NCI-H2081 treated with DMSO at 0.1 percent for 48 hours (cell line): ENCODE measurements around the gene CTNNBL1.

Experiments used
- DNase-seq: peaks from one replicate; lab custom pipeline; 2025; lab: John Stamatoyannopoulos, UW

Gene CTNNBL1

DNA sequence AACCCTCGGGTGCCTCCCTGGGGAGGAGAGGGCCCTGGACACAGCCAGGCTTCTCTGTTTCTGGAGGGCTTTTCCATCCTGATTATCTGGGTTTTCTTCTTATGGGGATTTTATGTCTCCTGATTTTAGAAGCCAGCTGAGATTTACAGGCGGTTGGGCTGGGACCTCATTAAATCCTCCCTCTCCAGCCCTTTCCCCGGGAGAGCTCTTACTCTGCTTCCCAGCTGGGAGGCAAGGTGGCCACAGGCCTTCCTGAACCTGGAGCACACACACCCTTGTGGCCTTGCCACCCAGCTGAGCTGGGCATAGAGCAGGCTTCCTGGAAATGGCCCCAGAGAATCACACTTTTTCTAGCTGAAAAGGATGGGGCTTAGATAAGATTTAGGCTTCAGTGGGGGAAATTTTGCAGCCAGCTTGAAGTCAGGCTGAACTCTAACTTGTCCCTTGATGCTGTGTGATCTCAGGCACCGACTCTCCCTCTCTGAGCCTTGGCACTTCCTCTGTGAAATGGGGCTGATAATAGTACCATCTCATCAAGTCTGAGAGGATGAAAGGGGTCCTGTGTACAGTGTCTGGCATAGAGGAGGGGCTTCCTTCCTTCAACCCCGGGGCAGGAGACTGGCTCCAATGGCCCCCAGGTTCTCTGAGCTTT lies 225.7 kb downstream of the CTNNBL1 start:
- no peak for DNase-seq

DNA sequence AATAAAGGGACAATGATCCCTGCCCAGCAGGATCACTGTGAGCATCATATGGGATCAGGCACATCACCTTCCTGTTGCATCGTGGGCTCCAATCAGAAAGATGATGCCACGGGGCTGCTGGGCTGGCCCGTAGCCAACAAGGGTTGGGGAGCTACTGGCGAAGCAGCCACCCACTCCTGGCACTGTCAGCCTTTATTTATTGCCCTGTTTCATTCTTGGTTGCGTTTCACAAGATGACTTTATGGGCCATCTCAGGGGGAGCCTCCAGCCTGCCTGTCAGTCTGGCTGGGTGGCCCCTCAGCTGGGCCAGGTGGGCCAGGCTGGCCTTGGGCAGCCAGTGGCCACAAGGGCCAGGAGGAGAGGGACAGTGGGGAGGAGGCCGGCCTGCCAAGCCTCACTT lies 226.4 kb downstream of the CTNNBL1 start:
- DNase-seq = no peak

DNA sequence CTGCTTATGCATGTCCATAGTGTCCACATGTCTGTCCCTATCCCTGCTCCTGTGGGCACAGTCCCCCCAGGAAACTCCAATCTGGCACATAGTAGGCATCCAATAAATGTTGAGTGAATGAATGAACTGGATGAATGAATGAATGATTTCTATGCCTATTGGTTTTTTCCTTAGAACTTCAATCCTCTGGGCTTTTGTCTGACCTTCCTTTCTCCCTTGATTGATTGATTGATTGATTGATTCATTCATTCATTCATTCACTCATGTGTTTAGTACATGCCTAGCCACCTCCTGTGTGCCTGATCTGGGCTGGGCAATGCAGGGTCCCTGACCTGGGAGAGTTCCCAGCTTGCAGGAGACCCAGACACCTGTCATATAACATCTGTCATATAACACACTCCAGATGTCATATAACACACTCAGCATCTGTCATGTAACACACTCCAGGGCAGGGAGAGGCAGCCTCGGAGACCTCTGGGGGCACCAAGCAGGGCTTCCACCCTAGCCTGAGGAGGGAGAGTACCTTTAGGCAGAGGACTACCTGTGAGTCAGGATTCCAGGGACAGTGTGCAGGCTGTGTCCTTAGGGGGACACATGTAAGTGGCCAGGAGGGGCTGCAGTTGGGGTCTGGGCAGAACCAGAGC lies 227.0 kb downstream of the CTNNBL1 start:
- DNase-seq = no peak

DNA sequence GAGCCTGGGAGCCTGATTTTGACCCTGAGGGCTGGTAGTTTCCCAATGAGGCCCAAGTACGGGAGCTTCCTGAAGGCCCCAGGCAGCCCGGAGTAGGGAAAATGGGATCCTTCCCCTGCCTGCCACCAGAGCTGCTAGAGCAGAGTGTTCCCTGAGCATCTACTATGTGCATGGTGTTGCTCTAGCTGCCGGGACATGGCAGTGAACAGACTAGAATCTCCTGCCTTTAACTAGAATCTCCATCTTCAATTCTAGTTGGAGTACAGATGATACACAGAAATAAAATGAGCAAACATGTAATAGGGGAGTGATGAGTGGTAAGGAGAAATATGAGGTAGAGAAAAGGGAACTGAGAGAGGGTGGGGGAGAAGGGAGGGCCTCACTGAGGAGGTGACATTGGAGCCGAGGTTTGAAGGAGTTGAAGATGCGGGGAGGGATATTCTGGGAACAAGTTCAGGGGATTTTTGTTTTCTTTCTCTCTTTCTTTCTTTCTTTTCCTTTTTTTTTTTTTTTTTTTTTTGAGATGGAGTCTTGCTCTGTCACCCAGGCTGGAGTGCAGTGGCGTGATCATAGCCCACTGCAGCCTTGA lies 227.6 kb downstream of the CTNNBL1 start:
- DNase-seq = no peak
